Measurements from ENCODE around the gene OLIG3.

The OLIG3 gene

GRCh38 chr6:137467211-137467610 lies 27.0 kb downstream of the OLIG3 start:
- no peaks in the 10 kb centered on the region for H3K4me1 Mint-ChIP-seq (ENCODE audit: low read depth)
- H3K4me3 Mint-ChIP-seq = no peak overlapping the region
- intact Hi-C loops (cut with micrococcal nuclease) = no loop called here
- H3K36me3 Mint-ChIP-seq (ENCODE audit: low read depth) = no peaks in the 10 kb centered on the region
- no peak overlapping the region for H3K27ac Mint-ChIP-seq
- no peaks in the 10 kb centered on the region for H3K9me3 Mint-ChIP-seq
- peaks cover 23% of the 10 kb centered on the region for H3K27me3 Mint-ChIP-seq

DNA sequence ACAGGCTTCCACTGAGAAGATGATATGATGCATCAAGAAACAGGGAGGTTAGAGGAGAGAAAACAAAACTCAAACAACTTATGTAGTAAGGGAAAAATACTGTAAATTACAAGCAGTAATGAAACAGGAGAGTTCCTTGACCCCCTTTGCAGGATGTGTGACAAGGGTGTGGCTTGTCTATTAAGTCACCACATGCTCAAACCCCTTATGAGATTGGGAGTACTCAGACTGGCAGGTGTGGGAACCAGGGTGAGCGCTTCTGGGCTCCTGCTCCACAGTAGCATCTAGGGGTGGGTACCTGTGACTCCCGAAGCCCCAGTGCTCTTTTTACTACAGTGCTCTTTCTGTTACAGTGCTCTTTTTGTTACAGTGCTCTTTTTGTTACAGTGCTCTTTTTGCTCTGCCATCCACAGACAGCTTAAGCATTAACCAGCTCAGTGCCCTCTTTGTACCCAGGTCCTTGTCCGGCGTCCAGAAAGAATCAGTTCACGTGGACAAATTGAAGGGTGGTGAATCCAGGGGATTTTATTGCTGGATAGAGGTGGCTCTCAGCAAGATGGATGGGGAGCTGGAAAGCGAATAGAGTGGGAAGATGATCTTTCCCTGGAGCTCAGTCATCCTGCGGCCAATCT lies 28.7 kb downstream of the OLIG3 start:
- H3K4me1 Mint-ChIP-seq (ENCODE audit: low read depth) = no peaks in the 10 kb centered on the region
- H3K36me3 Mint-ChIP-seq (ENCODE audit: low read depth) = no peaks in the 10 kb centered on the region
- intact Hi-C loops (cut with micrococcal nuclease) = no loop called here
- no peaks in the 10 kb centered on the region for H3K9me3 Mint-ChIP-seq
- H3K27ac Mint-ChIP-seq = no peak overlapping the region
- H3K4me3 Mint-ChIP-seq = no peak overlapping the region
- peaks cover 20% of the 10 kb centered on the region for H3K27me3 Mint-ChIP-seq

DNA sequence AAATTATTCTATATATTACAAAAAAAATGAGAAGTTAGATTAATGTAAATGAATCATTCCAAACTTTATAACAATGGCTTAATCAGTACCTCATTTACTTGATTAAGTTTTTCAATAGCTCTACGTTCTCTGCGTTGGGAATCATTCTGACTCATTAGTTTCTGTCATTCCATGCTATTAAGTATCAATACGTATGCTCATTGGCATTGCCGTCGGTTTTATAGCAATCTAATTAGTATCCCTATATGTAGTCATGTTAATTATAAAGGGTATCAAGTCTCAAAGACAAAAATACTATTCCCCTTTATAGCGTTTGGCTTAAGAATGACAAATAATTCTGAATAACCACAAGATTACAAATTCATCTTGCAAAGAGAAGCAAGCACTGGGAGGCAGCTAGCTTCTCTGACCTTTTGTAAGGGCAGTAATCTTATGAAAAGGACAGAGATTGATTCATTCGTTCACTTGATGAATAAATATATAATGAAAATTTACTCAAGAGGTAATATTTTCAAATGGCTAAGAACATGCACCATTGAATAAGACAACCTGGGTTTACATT lies 41.8 kb downstream of the OLIG3 start:
- Mint-ChIP-seq H3K36me3 (ENCODE audit: low read depth) (no peaks in the 10 kb centered on the region), H3K27ac (no peak overlapping the region), H3K9me3 (no peaks in the 10 kb centered on the region), H3K4me3 (no peak overlapping the region), H3K4me1 (ENCODE audit: low read depth) (no peaks in the 10 kb centered on the region), H3K27me3 (peaks cover 14% of the 10 kb centered on the region)
- intact Hi-C loops (cut with micrococcal nuclease) = no loop called here

DNA sequence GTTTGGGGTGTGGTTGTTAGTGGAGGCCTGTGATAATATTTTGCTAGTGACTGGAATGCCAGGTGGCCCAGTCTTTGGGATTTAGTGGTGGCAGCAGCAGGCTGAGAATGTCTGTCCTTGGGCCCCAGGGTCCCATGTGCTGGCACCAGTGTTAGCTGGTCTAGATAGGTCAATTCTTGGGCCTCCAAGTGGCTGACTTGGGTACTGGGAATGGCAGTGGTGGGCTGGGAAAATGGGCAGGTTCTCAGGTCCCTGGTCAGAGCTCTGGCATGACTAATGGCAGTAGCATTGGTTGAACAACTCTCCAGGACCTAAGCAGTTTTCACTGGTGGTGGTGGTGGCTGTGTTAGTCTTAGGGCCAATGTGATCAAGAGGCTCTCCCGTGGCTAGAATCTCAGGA lies 50.3 kb downstream of the OLIG3 start:
- peaks cover 11% of the 10 kb centered on the region for H3K27me3 Mint-ChIP-seq
- H3K36me3 Mint-ChIP-seq (ENCODE audit: low read depth) = no peaks in the 10 kb centered on the region
- no peaks in the 10 kb centered on the region for H3K9me3 Mint-ChIP-seq
- H3K27ac Mint-ChIP-seq = no peak overlapping the region
- intact Hi-C loops (cut with micrococcal nuclease) = no loop called here
- H3K4me1 Mint-ChIP-seq (ENCODE audit: low read depth) = no peaks in the 10 kb centered on the region
- no peak overlapping the region for H3K4me3 Mint-ChIP-seq

Measured in dendritic cell treated with granulocyte-macrophage colony-stimulating factor and Interleukin-4, amounts not matched to agents 40 ng/mL and 50 ng/mL, for 4 days (primary cell).